DOHH2 (cell line): ENCODE results near the gene RHBDF2.

Experiments
- H3F3A ChIP-seq: fragments of 200-600 bp; sonication (generic), shearing (Covaris generic); 2 replicates; pipeline ENCODE4 v1.6.0; 2016; ENCODE audit warnings: antibody characterized with exemption, mild to moderate bottlenecking; ENCODE audit not compliant: control insufficient read depth, insufficient read depth
- H3K27ac ChIP-seq: fragments of 200-600 bp; sonication (generic); 2 replicates; pipeline ENCODE4 v1.5.1; 2014; ENCODE audit warnings: low read depth, mild to moderate bottlenecking, low read length, moderate library complexity
- H3K27me3 ChIP-seq: fragments of 200-600 bp; sonication (generic); 2 replicates; pipeline ENCODE4 v1.6.1; 2014; ENCODE audit warnings: mild to moderate bottlenecking, low read length, mixed read lengths; ENCODE audit not compliant: control insufficient read depth
- H3K36me3 ChIP-seq: fragments of 200-600 bp; sonication (generic); 2 replicates; pipeline ENCODE4 v1.6.1; 2014; ENCODE audit warnings: mild to moderate bottlenecking, low read length, moderate library complexity, mixed read lengths; ENCODE audit not compliant: control insufficient read depth
- H3K4me1 ChIP-seq: fragments of 200-600 bp; sonication (generic); 2 replicates; pipeline ENCODE4 v1.6.1; 2014; ENCODE audit warnings: mild to moderate bottlenecking, low read length, mixed read lengths; ENCODE audit not compliant: control insufficient read depth
- H3K4me2 ChIP-seq: fragments of 200-600 bp; sonication (generic); 2 replicates; pipeline ENCODE4 v1.6.0; 2014; ENCODE audit warnings: mild to moderate bottlenecking, low read length, moderate library complexity
- H3K4me3 ChIP-seq: fragments of 200-600 bp; sonication (generic); 2 replicates; pipeline ENCODE4 v1.5.1; 2014; ENCODE audit warnings: mild to moderate bottlenecking, low read length, mixed read lengths
- H3K79me2 ChIP-seq: fragments of 200-600 bp; sonication (generic); 2 replicates; pipeline ENCODE4 v1.6.1; 2014; ENCODE audit warnings: mild to moderate bottlenecking, low read length, mixed read lengths; ENCODE audit not compliant: control insufficient read depth
- H3K9me2 ChIP-seq: fragments of 200-600 bp; sonication (generic); replicated peaks from 2 replicates; pipeline ENCODE4 v1.6.1; 2014; ENCODE audit warnings: mild to moderate bottlenecking, low read length, mixed read lengths; ENCODE audit not compliant: control insufficient read depth
- H3K9me3 ChIP-seq: fragments of 200-600 bp; sonication (generic); 2 replicates; pipeline ENCODE4 v1.6.1; 2014; ENCODE audit warnings: antibody characterized with exemption, low read length, mixed read lengths; ENCODE audit not compliant: control insufficient read depth, insufficient read depth
- H4K20me1 ChIP-seq: fragments of 200-600 bp; sonication (generic); 2 replicates; pipeline ENCODE4 v1.6.0; 2014; ENCODE audit warnings: low read depth, mild to moderate bottlenecking, antibody characterized with exemption, low read length, moderate library complexity; ENCODE audit not compliant: control insufficient read depth, insufficient read depth
- CTCF ChIP-seq: fragments of 200-600 bp; sonication (generic); IDR thresholded peaks from one replicate; pipeline ENCODE4 v1.5.1; 2014; ENCODE audit warnings: antibody characterized with exemption, mild to moderate bottlenecking, low read depth, low read length; ENCODE audit not compliant: poor library complexity, severe bottlenecking
- EZH2phosphoT487 ChIP-seq: fragments of 200-600 bp; sonication (generic); IDR thresholded peaks from 2 replicates; pipeline ENCODE4 v1.6.1; 2017; ENCODE audit warnings: borderline replicate concordance, mild to moderate bottlenecking, antibody characterized with exemption, low read length, moderate library complexity, mixed read lengths

The RHBDF2 gene

GRCh38 chr17:76441686-76442340 is 59.4 kb downstream of the RHBDF2 start:
- Histone ChIP-seq H3K36me3 (peaks cover 20% of the 10 kb centered on the region), H3K4me3 (no peak overlapping the region)
- TF ChIP-seq EZH2phosphoT487 (no peak), CTCF (no peak)

GRCh38 chr17:76440751-76441362 is 60.4 kb downstream of the RHBDF2 start:
- H3K27me3 ChIP-seq, result no peaks in the 10 kb centered on the region
- peak overlapping the region; percentile 23 for H3K4me2 ChIP-seq
- peaks cover 32% of the 10 kb centered on the region for H4K20me1 ChIP-seq
- peaks cover 20% of the 10 kb centered on the region for H3K36me3 ChIP-seq
- no peak overlapping the region for H3K4me3 ChIP-seq
- H3K79me2 ChIP-seq, result peaks cover 96% of the 10 kb centered on the region
- no peaks in the 10 kb centered on the region for H3K9me2 ChIP-seq
- TF ChIP-seq EZH2phosphoT487, result no peak
- no peak for TF ChIP-seq CTCF
- H3K27ac ChIP-seq, result no peak overlapping the region
- H3F3A ChIP-seq, result 0 out of 2 replicates have a peak, but pooled peaks cover 12% of the 10 kb centered on the region
- H3K4me1 ChIP-seq, result peaks cover 90% of the 10 kb centered on the region
- H3K9me3 ChIP-seq, result no peaks in the 10 kb centered on the region

More at GRCh38 chr17:76441686-76442340, 59.4 kb downstream of the RHBDF2 start:
- H3K27ac ChIP-seq, result no peak overlapping the region
- H3K9me2 ChIP-seq, result no peaks in the 10 kb centered on the region
- peaks cover 99% of the 10 kb centered on the region for H3K79me2 ChIP-seq
- H3K9me3 ChIP-seq, result no peaks in the 10 kb centered on the region
- peaks cover 35% of the 10 kb centered on the region for H4K20me1 ChIP-seq
- no peaks in the 10 kb centered on the region for H3K27me3 ChIP-seq
- H3F3A ChIP-seq, result peaks cover 11% of the 10 kb centered on the region; the same call in 1 of the 2 replicates
- H3K4me2 ChIP-seq, result no peak overlapping the region; the same call in 1 of the 2 replicates
- H3K4me1 ChIP-seq, result peaks cover 95% of the 10 kb centered on the region

GRCh38 chr17:76439314-76439928 is 61.8 kb downstream of the RHBDF2 start:
- Histone ChIP-seq H3K27me3 (no peaks in the 10 kb centered on the region), H3K36me3 (peaks cover 25% of the 10 kb centered on the region), H3K79me2 (peaks cover 96% of the 10 kb centered on the region), H3K4me1 (peaks cover 89% of the 10 kb centered on the region), H3F3A (0 out of 2 replicates have a peak, but pooled peaks cover 9% of the 10 kb centered on the region), H3K4me2 (peak overlapping the region; percentile 50), H3K9me2 (no peaks in the 10 kb centered on the region), H3K27ac (no peak overlapping the region), H3K9me3 (no peaks in the 10 kb centered on the region), H4K20me1 (peaks cover 24% of the 10 kb centered on the region), H3K4me3 (0 out of 2 replicates have a peak overlapping the region, but pooled peaks have one; percentile 15)
- no peak for TF ChIP-seq EZH2phosphoT487
- TF ChIP-seq CTCF, result no peak
